ENCODE results near the gene SLC35F5.
"Not testable (repeated sequence)": the region's sequence is repeated elsewhere in the genome, so short reads cannot be mapped to it uniquely, and the experiment has no call there.

SLC35F5 gene

DNA sequence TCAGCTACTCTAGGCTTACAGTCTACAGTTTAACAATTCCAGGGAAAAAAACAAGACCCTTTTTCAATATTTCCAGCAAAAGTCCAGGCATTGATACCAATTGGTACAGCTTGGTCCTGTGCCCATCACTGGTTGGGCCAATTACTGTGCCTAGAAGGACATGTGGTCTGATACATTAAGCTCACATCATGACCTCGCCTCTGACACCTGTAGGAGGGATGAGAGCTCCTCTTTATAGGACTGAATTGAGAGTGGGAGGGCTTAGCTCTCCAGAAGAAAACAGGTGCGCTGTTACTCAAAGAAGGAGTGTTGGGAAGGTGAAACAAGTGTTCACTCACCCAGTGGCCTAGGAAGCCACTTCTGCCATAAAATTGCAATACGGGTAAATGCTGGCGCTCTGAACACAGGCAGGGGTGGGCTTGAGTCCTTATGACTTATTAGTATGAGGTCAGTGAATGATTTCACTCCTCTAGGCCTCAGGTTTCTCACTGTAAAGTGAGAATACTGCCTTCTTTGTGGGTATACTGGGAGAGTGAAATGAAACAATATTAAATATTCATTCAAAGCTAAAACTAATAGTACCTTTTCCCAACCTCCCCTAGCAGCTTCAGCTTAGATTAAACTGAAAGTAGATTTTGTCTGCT lies 79.7 kb downstream of the SLC35F5 start:
- no peak overlapping the region for H3K9ac ChIP-seq (ENCODE audit: low read depth in 1 of 2, low read length in 2 of 2)
- H3K9me3 ChIP-seq (ENCODE audit: control insufficient read depth in 2 of 2, low read length in 2 of 2), result no peaks in the 10 kb centered on the region
- H3K36me3 ChIP-seq (ENCODE audit: control insufficient read depth in 2 of 2, insufficient read depth in 2 of 2, low read length in 2 of 2), result no peaks in the 10 kb centered on the region
- no peak overlapping the region for H3K27ac ChIP-seq (ENCODE audit: low read depth in 2 of 2, low read length in 2 of 2)
- no peak overlapping the region for H3K4me3 ChIP-seq (ENCODE audit: low read length in 2 of 2)
- H3K27me3 ChIP-seq (ENCODE audit: control insufficient read depth in 2 of 2, insufficient read depth in 2 of 2, low read length in 2 of 2), result no peaks in the 10 kb centered on the region
- no peaks in the 10 kb centered on the region for H3K4me1 ChIP-seq (ENCODE audit: control insufficient read depth in 2 of 2, insufficient read depth in 2 of 2, low read length in 2 of 2)

DNA sequence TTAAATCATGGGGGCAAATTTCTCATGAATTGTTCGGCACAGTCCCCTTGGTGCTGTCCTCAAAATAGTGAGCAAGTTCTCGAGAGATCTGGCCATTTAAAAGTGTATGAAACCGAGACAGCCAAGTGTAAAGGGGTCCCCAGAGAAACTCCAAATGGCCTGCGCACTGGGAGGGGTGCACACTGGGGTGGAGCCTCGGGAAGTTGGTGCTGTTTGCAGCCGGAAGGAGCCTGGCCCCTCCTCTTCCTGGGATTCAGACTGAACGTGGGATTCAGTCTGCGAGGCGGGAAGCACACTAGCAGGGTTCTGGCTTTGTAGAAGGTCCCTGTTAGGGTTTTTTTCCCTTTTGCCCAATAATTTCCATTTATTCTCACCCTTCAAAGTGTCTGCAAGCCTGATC lies 80.6 kb downstream of the SLC35F5 start:
- H3K36me3 ChIP-seq (ENCODE audit: control insufficient read depth in 2 of 2, insufficient read depth in 2 of 2, low read length in 2 of 2), result no peaks in the 10 kb centered on the region
- H3K27me3 ChIP-seq (ENCODE audit: control insufficient read depth in 2 of 2, insufficient read depth in 2 of 2, low read length in 2 of 2), result no peaks in the 10 kb centered on the region
- no peak overlapping the region for H3K4me3 ChIP-seq (ENCODE audit: low read length in 2 of 2)
- no peak overlapping the region for H3K27ac ChIP-seq (ENCODE audit: low read depth in 2 of 2, low read length in 2 of 2)
- no peak overlapping the region for H3K9ac ChIP-seq (ENCODE audit: low read depth in 1 of 2, low read length in 2 of 2)
- H3K4me1 ChIP-seq (ENCODE audit: control insufficient read depth in 2 of 2, insufficient read depth in 2 of 2, low read length in 2 of 2), result no peaks in the 10 kb centered on the region
- no peaks in the 10 kb centered on the region for H3K9me3 ChIP-seq (ENCODE audit: control insufficient read depth in 2 of 2, low read length in 2 of 2)

DNA sequence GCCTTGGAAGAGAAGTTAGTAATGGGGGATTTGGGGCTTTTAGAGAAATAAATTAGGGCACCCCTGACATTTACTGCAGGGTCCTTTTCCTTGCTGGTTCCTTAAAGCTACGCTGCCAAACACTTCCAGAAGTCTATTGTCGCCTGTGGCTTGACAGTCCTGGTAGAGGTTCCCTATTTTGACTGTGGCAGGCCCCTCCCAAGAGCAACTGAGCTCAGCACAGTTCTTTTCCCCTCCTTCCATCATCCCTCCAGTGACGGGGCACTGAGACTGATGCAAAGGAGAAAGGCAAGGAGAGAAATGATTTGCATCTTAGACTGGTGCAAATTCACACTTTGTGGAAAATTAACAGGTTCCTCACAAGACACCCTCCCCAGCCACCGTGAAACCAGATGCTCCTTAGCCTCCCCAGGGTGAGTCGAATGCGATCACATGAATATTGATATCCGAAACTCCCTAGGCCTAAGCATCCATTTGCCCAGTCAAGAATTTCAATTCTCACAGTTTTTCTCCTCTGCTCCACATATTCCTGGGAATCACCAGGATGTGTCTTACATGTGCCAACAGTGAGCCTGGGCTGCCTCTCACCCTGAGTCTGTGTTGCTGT lies 84.0 kb downstream of the SLC35F5 start:
- Histone ChIP-seq H3K27me3 (ENCODE audit: control insufficient read depth in 2 of 2, insufficient read depth in 2 of 2, low read length in 2 of 2) (no peaks in the 10 kb centered on the region), H3K9me3 (ENCODE audit: control insufficient read depth in 2 of 2, low read length in 2 of 2) (no peaks in the 10 kb centered on the region), H3K4me3 (ENCODE audit: low read length in 2 of 2) (no peak overlapping the region), H3K9ac (ENCODE audit: low read depth in 1 of 2, low read length in 2 of 2) (no peak overlapping the region), H3K36me3 (ENCODE audit: control insufficient read depth in 2 of 2, insufficient read depth in 2 of 2, low read length in 2 of 2) (no peaks in the 10 kb centered on the region), H3K27ac (ENCODE audit: low read depth in 2 of 2, low read length in 2 of 2) (no peak overlapping the region), H3K4me1 (ENCODE audit: control insufficient read depth in 2 of 2, insufficient read depth in 2 of 2, low read length in 2 of 2) (no peaks in the 10 kb centered on the region)

DNA sequence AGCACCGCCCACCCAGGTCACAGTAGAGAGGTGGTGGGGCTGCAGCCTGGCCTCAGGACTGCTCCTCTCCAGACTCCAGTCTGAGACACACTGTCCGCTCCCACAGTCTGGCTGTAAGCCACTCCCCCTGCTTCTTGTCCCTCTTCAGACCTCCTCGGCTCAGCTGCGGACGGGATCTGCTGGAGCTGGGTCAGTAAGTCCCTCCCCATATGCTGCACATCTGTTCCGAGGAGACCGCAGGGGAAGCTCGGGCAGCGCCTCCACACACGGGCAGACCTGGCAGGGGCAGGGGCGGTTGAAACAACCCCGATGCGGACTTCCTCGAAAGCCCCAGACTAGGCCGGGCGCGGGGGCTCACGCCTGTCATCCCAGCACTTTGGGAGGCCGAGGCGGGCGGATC lies 87.4 kb downstream of the SLC35F5 start:
- H3K4me1 ChIP-seq (ENCODE audit: control insufficient read depth in 2 of 2, insufficient read depth in 2 of 2, low read length in 2 of 2); H3K27ac ChIP-seq (ENCODE audit: low read depth in 2 of 2, low read length in 2 of 2); H3K4me3 ChIP-seq (ENCODE audit: low read length in 2 of 2); H3K9me3 ChIP-seq (ENCODE audit: control insufficient read depth in 2 of 2, low read length in 2 of 2); H3K9ac ChIP-seq (ENCODE audit: low read depth in 1 of 2, low read length in 2 of 2); H3K36me3 ChIP-seq (ENCODE audit: control insufficient read depth in 2 of 2, insufficient read depth in 2 of 2, low read length in 2 of 2); H3K27me3 ChIP-seq (ENCODE audit: control insufficient read depth in 2 of 2, insufficient read depth in 2 of 2, low read length in 2 of 2): not testable (repeated sequence)

DNA sequence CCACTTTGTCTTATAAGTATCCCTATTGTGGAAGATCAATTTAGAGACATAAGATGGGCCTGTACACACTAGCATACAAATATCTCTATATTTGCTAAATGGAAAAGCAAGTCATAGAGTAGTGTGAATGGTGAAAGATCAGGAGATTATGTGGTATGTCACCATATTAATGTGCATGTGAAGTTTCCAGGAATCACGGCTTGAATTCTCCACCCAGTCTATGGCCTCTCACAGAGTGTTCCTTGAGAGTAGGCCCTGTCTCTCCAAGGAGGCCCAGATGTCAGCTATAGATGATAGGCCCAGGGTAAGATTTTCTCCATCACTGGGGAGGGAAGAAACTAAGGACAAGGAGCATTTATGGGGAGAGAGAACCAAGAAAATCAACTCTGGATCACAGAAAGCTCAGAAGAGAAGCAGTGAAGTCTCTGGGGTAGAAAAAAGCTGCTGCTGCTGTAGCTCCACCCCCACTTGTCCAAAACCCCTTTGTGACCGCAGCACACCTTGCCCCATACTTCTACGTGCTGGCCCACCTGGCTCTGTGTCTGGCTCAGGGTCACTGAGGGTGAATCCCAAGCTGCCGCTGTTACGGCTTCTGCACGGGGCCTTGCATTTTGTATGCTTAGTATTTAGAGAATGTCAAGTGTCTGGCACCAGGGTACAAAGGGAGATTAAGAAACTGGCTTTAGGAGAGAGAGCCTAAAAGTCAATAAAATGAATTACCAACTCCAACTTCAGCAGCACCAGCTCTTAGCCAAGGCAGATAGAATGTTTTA lies 91.5 kb downstream of the SLC35F5 start:
- not testable (repeated sequence) for H3K27ac ChIP-seq (ENCODE audit: low read depth in 2 of 2, low read length in 2 of 2); H3K9ac ChIP-seq (ENCODE audit: low read depth in 1 of 2, low read length in 2 of 2); H3K36me3 ChIP-seq (ENCODE audit: control insufficient read depth in 2 of 2, insufficient read depth in 2 of 2, low read length in 2 of 2); H3K9me3 ChIP-seq (ENCODE audit: control insufficient read depth in 2 of 2, low read length in 2 of 2); H3K4me1 ChIP-seq (ENCODE audit: control insufficient read depth in 2 of 2, insufficient read depth in 2 of 2, low read length in 2 of 2); H3K27me3 ChIP-seq (ENCODE audit: control insufficient read depth in 2 of 2, insufficient read depth in 2 of 2, low read length in 2 of 2); H3K4me3 ChIP-seq (ENCODE audit: low read length in 2 of 2)

DNA sequence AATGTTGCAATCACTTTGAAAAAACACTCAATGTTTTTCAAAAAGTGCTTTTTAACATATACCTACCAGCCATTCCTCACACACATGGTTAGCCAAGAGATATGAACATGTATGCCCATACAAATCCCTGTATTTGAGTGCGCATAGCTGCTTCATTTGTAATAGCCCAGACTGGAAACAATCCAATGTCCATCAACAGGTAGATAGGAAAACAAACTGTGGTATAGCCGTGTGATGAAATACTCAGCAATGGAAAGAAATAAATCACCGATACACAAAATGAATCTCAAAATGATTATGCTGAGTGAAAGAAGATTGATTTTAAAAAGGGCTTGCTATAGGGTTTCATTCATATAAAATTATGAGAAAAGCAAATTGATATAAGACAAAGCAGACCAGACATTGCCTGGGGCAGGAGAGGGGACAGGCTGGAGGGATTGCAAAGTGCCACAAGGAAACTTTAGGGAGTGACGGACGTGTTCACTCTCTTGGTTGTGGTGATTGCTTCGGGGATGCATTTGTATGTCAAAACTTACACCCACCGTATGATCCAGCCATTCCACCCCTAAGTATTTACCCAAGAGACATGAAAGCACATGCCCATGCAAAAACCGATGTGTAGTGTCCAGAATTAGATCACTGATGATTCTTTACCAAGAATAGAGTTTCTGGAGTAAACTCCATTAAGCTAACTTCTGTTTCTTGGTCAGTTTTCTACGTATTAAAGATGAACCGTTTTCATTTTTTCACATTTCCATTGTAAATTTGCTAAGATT lies 93.0 kb downstream of the SLC35F5 start:
- H3K9ac ChIP-seq (ENCODE audit: low read depth in 1 of 2, low read length in 2 of 2); H3K27me3 ChIP-seq (ENCODE audit: control insufficient read depth in 2 of 2, insufficient read depth in 2 of 2, low read length in 2 of 2); H3K36me3 ChIP-seq (ENCODE audit: control insufficient read depth in 2 of 2, insufficient read depth in 2 of 2, low read length in 2 of 2); H3K9me3 ChIP-seq (ENCODE audit: control insufficient read depth in 2 of 2, low read length in 2 of 2); H3K4me3 ChIP-seq (ENCODE audit: low read length in 2 of 2); H3K27ac ChIP-seq (ENCODE audit: low read depth in 2 of 2, low read length in 2 of 2); H3K4me1 ChIP-seq (ENCODE audit: control insufficient read depth in 2 of 2, insufficient read depth in 2 of 2, low read length in 2 of 2): not testable (repeated sequence)
